K562 (cell line): ENCODE measurements around the gene ZDHHC12. TPM values are rescaled to one million over a fixed set of nuclear protein-coding genes. Genes with fewer than 3 reads are reported as not detected.

Experiments
- BHLHE40 ChIP-seq: IDR thresholded peaks from 2 replicates; pipeline ENCODE4 v1.6.1; 2011; ENCODE audit warnings: low read length, improper control_type of control experiment
- CHD4 ChIP-seq: fragments of 200-600 bp; sonication (generic); IDR thresholded peaks from 3 replicates; pipeline ENCODE4 v1.6.1; 2012; ENCODE audit warnings: low read depth, mild to moderate bottlenecking, mixed read lengths, low read length, inconsistent platforms; ENCODE audit not compliant: insufficient read depth, insufficient replicate concordance, poor library complexity, severe bottlenecking
- DDX20 ChIP-seq: fragments of 450-650 bp; IDR thresholded peaks from 2 replicates; pipeline ENCODE4 v1.6.1; 2016; ENCODE audit warnings: missing genetic modification characterization, low read depth, mild to moderate bottlenecking, missing compliant biosample characterization, moderate library complexity
- DEAF1 ChIP-seq: fragments of 450-650 bp; formaldehyde crosslinking; IDR thresholded peaks from 2 replicates; pipeline ENCODE4 v1.4.0; 2020; ENCODE audit warnings: mild to moderate bottlenecking, moderate library complexity
- DPF2 ChIP-seq: fragments of 450-650 bp; IDR thresholded peaks from 2 replicates; pipeline ENCODE4 v1.6.1; 2016
- GTF2A2 ChIP-seq: IDR thresholded peaks from 2 replicates; pipeline ENCODE4 v1.6.1; 2016; ENCODE audit warnings: mild to moderate bottlenecking, missing genetic modification characterization, missing compliant biosample characterization
- HCFC1 ChIP-seq: IDR thresholded peaks from 2 replicates; pipeline ENCODE4 v1.6.1; 2012; ENCODE audit warnings: low read depth, low read length, improper control_type of control experiment
- HDAC2 ChIP-seq: fragments of 450-650 bp; IDR thresholded peaks from 2 replicates; pipeline ENCODE4 v1.6.1; 2016; ENCODE audit warnings: mild to moderate bottlenecking
- KAT2B ChIP-seq: IDR thresholded peaks from one replicate; pipeline ENCODE4 v1.6.1; 2012; ENCODE audit warnings: low read depth, mild to moderate bottlenecking, control low read depth, inconsistent platforms, low read length, moderate library complexity
- KDM1A ChIP-seq, 2 experiments: fragments of 450-650 bp; IDR thresholded peaks; 2 replicates each; pipeline ENCODE4 v1.6.1; 2016; ENCODE audit warnings: mild to moderate bottlenecking in 2 of 2
- KLF16 ChIP-seq: IDR thresholded peaks from 2 replicates; pipeline ENCODE4 v1.6.1; 2016; ENCODE audit warnings: antibody characterized with exemption
- LCOR ChIP-seq: sonication (generic); formaldehyde crosslinking; IDR thresholded peaks from 2 replicates; pipeline ENCODE4 v1.8.0; 2022; ENCODE audit warnings: mild to moderate bottlenecking, missing genetic modification reagents
- MAFK ChIP-seq: IDR thresholded peaks from 2 replicates; pipeline ENCODE4 v1.6.1; 2011; ENCODE audit warnings: low read length, improper control_type of control experiment
- MEIS2 ChIP-seq: fragments of 450-650 bp; IDR thresholded peaks from 2 replicates; pipeline ENCODE4 v1.6.1; 2014; ENCODE audit warnings: mild to moderate bottlenecking; ENCODE audit not compliant: partially characterized antibody
- NCOA1 ChIP-seq: fragments of 450-650 bp; IDR thresholded peaks from 2 replicates; pipeline ENCODE4 v1.6.1; 2016; ENCODE audit warnings: low read depth
- POLR2A ChIP-seq: fragments of 450-650 bp; conservative IDR thresholded peaks from 2 replicates; pipeline ENCODE4 v1.6.1; 2016
- POLR3G ChIP-seq: IDR thresholded peaks from 2 replicates; pipeline ENCODE4 v1.6.1; 2011; ENCODE audit not compliant: insufficient read length, insufficient replicate concordance; ENCODE audit errors: extremely low read depth
- SOX6 ChIP-seq: fragments of 450-650 bp; IDR thresholded peaks from 2 replicates; pipeline ENCODE4 v1.6.1; 2014; ENCODE audit warnings: mild to moderate bottlenecking
- SUPT5H ChIP-seq: fragments of 450-650 bp; IDR thresholded peaks from 2 replicates; pipeline ENCODE4 v1.6.1; 2016
- TAF1 ChIP-seq: IDR thresholded peaks from 2 replicates; pipeline ENCODE4 v1.6.1; 2011; ENCODE audit warnings: mild to moderate bottlenecking, low read length, moderate library complexity; ENCODE audit not compliant: insufficient read depth, control insufficient read depth, severe bottlenecking; ENCODE audit errors: extremely low read depth
- VEZF1 ChIP-seq: fragments of 200-800 bp; sonication (Bioruptor generic); IDR thresholded peaks from 2 replicates; pipeline ENCODE4 v1.6.1; 2017; ENCODE audit warnings: missing genetic modification characterization, missing compliant biosample characterization
- YBX1 ChIP-seq: fragments of 450-650 bp; IDR thresholded peaks from 2 replicates; pipeline ENCODE4 v1.7.1; 2016; ENCODE audit warnings: mild to moderate bottlenecking
- ZFP36 ChIP-seq: fragments of 150-350 bp; IDR thresholded peaks from 2 replicates; pipeline ENCODE4 v1.6.1; 2018; ENCODE audit warnings: low read length, low read depth; ENCODE audit not compliant: partially characterized antibody
- ZNF347 ChIP-seq: fragments of 450-650 bp; formaldehyde crosslinking; IDR thresholded peaks from 2 replicates; pipeline ENCODE4 v1.4.0; 2020; ENCODE audit warnings: low read depth, mild to moderate bottlenecking, moderate library complexity
- ZNF384 ChIP-seq: IDR thresholded peaks from 2 replicates; pipeline ENCODE4 v1.6.1; 2012; ENCODE audit warnings: low read depth, low read length, improper control_type of control experiment
- polyA plus RNA-seq, 8 experiments: library from polyadenylated mRNA; depleted of rRNA in 4 of 8; stranded (reverse) in 5 of 8; unstranded in 3 of 8; fragments of >200 nt; fragmentation: Nextera tagmentation in 2 of 8; fragmentation: Illumina TruSeq in 1 of 8; extraction: Ambion mirVana in 2 of 8; extraction: Trizol in 1 of 8; gene quantifications; 2 replicates each; pipeline versions ENCODE4 v1.2.1 to v1.2.3, GENCODE V29; 2011 to 2014; ENCODE audit warnings: inconsistent platforms in 1 of 8, missing spikeins in 1 of 8
- total RNA-seq, 7 experiments: library from RNA; depleted of rRNA in 6 of 7; stranded (reverse); fragments of >200 nt in 6 of 7; fragmentation: Illumina TruSeq in 2 of 7; extraction: Trizol in 2 of 7; gene quantifications; 2 replicates each; pipeline versions ENCODE4 v1.2.1 to v1.2.3, GENCODE V29; 2011 to 2021; ENCODE audit warnings: low replicate concordance in 1 of 7

ZDHHC12 gene
- total and polyA plus RNA-seq, 9 of the 15 experiments (the other 6 are each of a cell fraction or from before 2014, with no cell fraction given), result 0.21 to 38.0 (median 13.8) TPM

GRCh38 chr9:128724744-128725211 lies 851 bp upstream of the ZDHHC12 start (continued):
- no peak for TF ChIP-seq LCOR (CRISPR knock-in tag)
- peak; percentile 10 for TF ChIP-seq ZFP36
- peak in 1 of 2 experiments; percentile 4; a peak in 1 of 4 replicates for TF ChIP-seq KDM1A (IDR thresholded peaks at IDR 0.05)
- TF ChIP-seq HDAC2, result 0 out of 2 replicates have a peak, but pooled peaks have one; percentile 70
- TF ChIP-seq KAT2B, result no peak
- TF ChIP-seq YBX1, result no peak
- TF ChIP-seq HCFC1, result 0 out of 2 replicates have a peak, but pooled peaks have one; percentile 9
- TF ChIP-seq DDX20 (tag), result no peak
- TF ChIP-seq NCOA1, result no peak
- TF ChIP-seq KLF16, result 0 out of 2 replicates have a peak, but pooled peaks have one; percentile 8
- TF ChIP-seq POLR2A, result peak; percentile 14; the same call in 1 of the 2 replicates
- TF ChIP-seq ZNF384, result no peak
- no peak for TF ChIP-seq DEAF1 (CRISPR knock-in tag)
- no peak for TF ChIP-seq ZNF347 (CRISPR knock-in tag)
- TF ChIP-seq GTF2A2 (tag), result 0 out of 2 replicates have a peak, but pooled peaks have one; percentile 14
- peak; percentile 45 for TF ChIP-seq BHLHE40
- TF ChIP-seq SOX6, result no peak; the same call in none of the 2 replicates
- TF ChIP-seq TAF1, result peak; percentile 43
- TF ChIP-seq SUPT5H, result peak; percentile 50; the same call in 1 of the 2 replicates
- no peak for TF ChIP-seq MEIS2
- TF ChIP-seq VEZF1 (CRISPR knock-in tag), result no peak
- TF ChIP-seq DPF2, result 0 out of 2 replicates have a peak, but pooled peaks have one; percentile 33
- no peak for TF ChIP-seq MAFK
- TF ChIP-seq CHD4, result peak; percentile 20
- no peak for TF ChIP-seq POLR3G
